Stimulated activated CD4-positive, alpha-beta T cell treated with anti-CD3 and anti-CD28 coated beads, Interleukin-2, amount 100 ng/mL, for 48 hours (primary cell): Measurements from ENCODE around the gene TDP1.
A peak's percentile ranks its signal among the peaks of the same experiment; 100 is the strongest.

Source experiments
- DNase-seq, 2 donors: peaks; one replicate each; pipeline ENCODE4 v3.0.0-alpha.2; 2020

The TDP1 gene

GRCh38 chr14:89955745-89956660, at the start of gene TDP1:
TDP1 (plus strand) TSS chr14:89955927; CDS start chr14:89963115, 7,188 bp downstream.
- peak; percentile 94 to 95 for DNase-seq

GRCh38 chr14:89906000-89906399, 49.7 kb upstream of the TDP1 start:
- no peak for DNase-seq

GRCh38 chr14:89907655-89908054, 48.1 kb upstream of the TDP1 start:
- DNase-seq: no peak

GRCh38 chr14:89908712-89909450, 46.8 kb upstream of the TDP1 start:
- DNase-seq: no peak

- no peak for DNase-seq
Observed at GRCh38 chr14:89909586-89909985, 46.1 kb upstream of the TDP1 start.

GRCh38 chr14:89910691-89911009, 45.1 kb upstream of the TDP1 start:
- DNase-seq: no peak

GRCh38 chr14:89911010-89911919, 44.5 kb upstream of the TDP1 start:
- DNase-seq: no peak

GRCh38 chr14:89912221-89912620, 43.5 kb upstream of the TDP1 start:
- DNase-seq: no peak

GRCh38 chr14:89912667-89913211, 43.0 kb upstream of the TDP1 start:
- no peak for DNase-seq

GRCh38 chr14:89915114-89915878, 40.4 kb upstream of the TDP1 start:
- peak; percentile 54 to 55 for DNase-seq

GRCh38 chr14:89918721-89919120, 37.0 kb upstream of the TDP1 start:
- DNase-seq: no peak

- no peak for DNase-seq
Observed at GRCh38 chr14:89920056-89920455, 35.7 kb upstream of the TDP1 start.

GRCh38 chr14:89921346-89921745, 34.4 kb upstream of the TDP1 start:
- no peak for DNase-seq

GRCh38 chr14:89922031-89922907, 33.5 kb upstream of the TDP1 start:
- DNase-seq: no peak

GRCh38 chr14:89924268-89924667, 31.5 kb upstream of the TDP1 start:
- DNase-seq: no peak

GRCh38 chr14:89926694-89927093, 29.0 kb upstream of the TDP1 start:
- no peak for DNase-seq

- DNase-seq: no peak
Observed at GRCh38 chr14:89927186-89927865, 28.4 kb upstream of the TDP1 start.

GRCh38 chr14:89933002-89933401, 22.7 kb upstream of the TDP1 start:
- no peak for DNase-seq

GRCh38 chr14:89936654-89937185, 19.0 kb upstream of the TDP1 start:
- DNase-seq: no peak

- DNase-seq: no peak
Observed at GRCh38 chr14:89941830-89942377, 13.8 kb upstream of the TDP1 start.
